Uterus (tissue), 4 donors: ENCODE measurements around the gene CLIC3. TPM values are rescaled to one million over a fixed set of nuclear protein-coding genes. Genes with fewer than 3 reads are reported as not detected.

ENCODE experiments used
- DNase-seq, 2 donors: peaks; one replicate each; pipeline ENCODE4 v3.0.0-alpha.2; 2019 to 2020
- H3K27ac ChIP-seq, 2 donors: fragments of 200-600 bp; sonication (generic); 1 replicate in 1 of 2; 2 replicates in 1 of 2; pipeline ENCODE4 v1.5.1; 2016 to 2018
- H3K27me3 ChIP-seq, 2 donors: fragments of 200-600 bp; sonication (generic); one replicate each; pipeline ENCODE4 v1.5.1; 2018 to 2019; ENCODE audit warnings: control low read depth in 1 of 2
- H3K36me3 ChIP-seq, 2 donors: fragments of 200-600 bp; sonication (generic); one replicate each; pipeline ENCODE4 v1.5.1; 2019; ENCODE audit warnings: control low read depth in 1 of 2
- H3K4me1 ChIP-seq, 2 donors: fragments of 200-600 bp; sonication (generic); one replicate each; pipeline ENCODE4 v1.5.1; 2018 to 2019; ENCODE audit warnings: control low read depth in 1 of 2
- H3K4me3 ChIP-seq, 2 donors: fragments of 200-600 bp; sonication (generic); 1 replicate in 1 of 2; 2 replicates in 1 of 2; pipeline ENCODE4 v1.5.1; 2018 to 2019; ENCODE audit warnings: mild to moderate bottlenecking in 1 of 2
- H3K9me3 ChIP-seq, 2 donors: fragments of 200-600 bp; sonication (generic); one replicate each; pipeline ENCODE4 v1.5.1; 2019; ENCODE audit warnings: control low read depth in 1 of 2
- POLR2A ChIP-seq, 2 donors: fragments of 450-650 bp; IDR thresholded peaks; one replicate each; pipeline ENCODE4 v1.6.1; 2016; ENCODE audit warnings: antibody characterized with exemption in 2 of 2, mild to moderate bottlenecking in 1 of 2, moderate library complexity in 1 of 2
- intact Hi-C: fragments of 100-400 bp; cut with DNase I; formaldehyde crosslinking; loops from one replicate; pipeline ENCODE4 v1.15.1; 2023; ENCODE audit warnings: low total_unique reads
- total RNA-seq, 4 donors: library from RNA; depleted of rRNA in 3 of 4; stranded (reverse); fragments of >200 nt in 3 of 4; gene quantifications; one replicate each; pipeline versions ENCODE4 v1.1.0 to v1.2.4, GENCODE V29; 2014 to 2023
- TF ChIP-seq, protein P1 (sequence below), 4 experiments: fragments of 200-600 bp in 2 of 4; fragments of 450-650 bp in 2 of 4; sonication (generic) in 2 of 4; IDR thresholded peaks; one replicate each; pipeline ENCODE4 v1.5.1; 2016 to 2019; ENCODE audit warnings: antibody characterized with exemption in 4 of 4, mild to moderate bottlenecking in 2 of 4, moderate library complexity in 1 of 4
- donor health status: DM: yes; HTN: yes; CAD: no.

The CLIC3 gene
- total RNA-seq, 4 donors from 2014 or later: 1.5 TPM; not detected in 2

DNA sequence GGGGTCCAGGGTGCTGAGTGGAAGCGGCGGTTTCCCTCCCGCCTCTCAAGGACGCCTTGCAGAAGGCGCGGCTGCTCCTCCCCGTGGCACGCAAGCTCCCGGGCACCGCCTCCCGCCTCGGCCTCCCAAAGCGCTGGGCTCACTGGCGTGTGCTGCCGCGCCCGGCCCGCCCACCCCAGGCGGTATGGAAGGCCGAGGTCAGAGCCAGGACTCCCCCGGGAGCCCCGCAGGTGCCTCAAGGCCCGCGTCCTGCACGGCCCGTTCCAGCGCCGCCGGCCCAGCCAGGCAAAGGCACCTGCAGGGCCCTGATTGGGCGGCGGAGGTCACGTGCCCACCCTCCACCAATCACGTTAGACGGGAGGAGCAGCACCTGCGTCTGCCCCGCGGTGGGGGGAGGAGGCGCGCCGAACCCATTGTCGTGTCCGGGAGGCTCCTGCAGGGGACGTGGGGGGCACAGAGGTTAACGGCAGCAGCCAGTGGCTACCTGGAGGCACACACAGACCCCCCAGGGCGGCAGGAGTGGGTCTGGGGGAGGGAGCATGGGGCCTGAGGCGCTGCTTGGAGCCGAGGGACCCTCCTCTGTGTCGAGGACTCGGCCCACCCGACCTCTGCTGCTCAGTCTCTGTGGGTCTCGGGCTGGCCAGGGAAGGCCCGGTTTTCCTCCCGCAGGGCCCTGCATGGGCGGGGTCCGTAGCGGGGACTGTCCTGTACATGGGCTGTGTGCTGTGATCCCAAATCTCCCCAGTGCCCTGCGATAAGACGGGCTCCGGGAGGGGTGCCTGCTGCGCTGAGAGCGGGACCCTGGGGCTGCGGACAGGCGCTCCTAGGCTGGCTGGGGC, 46.3 kb downstream of the CLIC3 start:
- Histone ChIP-seq H3K4me3 (peak overlapping the region; percentile 39 to 45), H3K9me3 (no peaks in the 10 kb centered on the region), H3K4me1 (no peaks in the 10 kb centered on the region), H3K27ac (peak overlapping the region; percentile 48 to 67), H3K27me3 (no peaks in the 10 kb centered on the region), H3K36me3 (no peaks in the 10 kb centered on the region)
- TF ChIP-seq, protein P1, sequence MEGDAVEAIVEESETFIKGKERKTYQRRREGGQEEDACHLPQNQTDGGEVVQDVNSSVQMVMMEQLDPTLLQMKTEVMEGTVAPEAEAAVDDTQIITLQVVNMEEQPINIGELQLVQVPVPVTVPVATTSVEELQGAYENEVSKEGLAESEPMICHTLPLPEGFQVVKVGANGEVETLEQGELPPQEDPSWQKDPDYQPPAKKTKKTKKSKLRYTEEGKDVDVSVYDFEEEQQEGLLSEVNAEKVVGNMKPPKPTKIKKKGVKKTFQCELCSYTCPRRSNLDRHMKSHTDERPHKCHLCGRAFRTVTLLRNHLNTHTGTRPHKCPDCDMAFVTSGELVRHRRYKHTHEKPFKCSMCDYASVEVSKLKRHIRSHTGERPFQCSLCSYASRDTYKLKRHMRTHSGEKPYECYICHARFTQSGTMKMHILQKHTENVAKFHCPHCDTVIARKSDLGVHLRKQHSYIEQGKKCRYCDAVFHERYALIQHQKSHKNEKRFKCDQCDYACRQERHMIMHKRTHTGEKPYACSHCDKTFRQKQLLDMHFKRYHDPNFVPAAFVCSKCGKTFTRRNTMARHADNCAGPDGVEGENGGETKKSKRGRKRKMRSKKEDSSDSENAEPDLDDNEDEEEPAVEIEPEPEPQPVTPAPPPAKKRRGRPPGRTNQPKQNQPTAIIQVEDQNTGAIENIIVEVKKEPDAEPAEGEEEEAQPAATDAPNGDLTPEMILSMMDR (IDR thresholded peaks at IDR 0.05): peak in 2 of 4 experiments; percentile 29 to 31
- TF ChIP-seq POLR2A (IDR thresholded peaks at IDR 0.05): peak; percentile 46 to 66
- DNase-seq: peak; percentile 89 to 92
- intact Hi-C loops: no loop called here

DNA sequence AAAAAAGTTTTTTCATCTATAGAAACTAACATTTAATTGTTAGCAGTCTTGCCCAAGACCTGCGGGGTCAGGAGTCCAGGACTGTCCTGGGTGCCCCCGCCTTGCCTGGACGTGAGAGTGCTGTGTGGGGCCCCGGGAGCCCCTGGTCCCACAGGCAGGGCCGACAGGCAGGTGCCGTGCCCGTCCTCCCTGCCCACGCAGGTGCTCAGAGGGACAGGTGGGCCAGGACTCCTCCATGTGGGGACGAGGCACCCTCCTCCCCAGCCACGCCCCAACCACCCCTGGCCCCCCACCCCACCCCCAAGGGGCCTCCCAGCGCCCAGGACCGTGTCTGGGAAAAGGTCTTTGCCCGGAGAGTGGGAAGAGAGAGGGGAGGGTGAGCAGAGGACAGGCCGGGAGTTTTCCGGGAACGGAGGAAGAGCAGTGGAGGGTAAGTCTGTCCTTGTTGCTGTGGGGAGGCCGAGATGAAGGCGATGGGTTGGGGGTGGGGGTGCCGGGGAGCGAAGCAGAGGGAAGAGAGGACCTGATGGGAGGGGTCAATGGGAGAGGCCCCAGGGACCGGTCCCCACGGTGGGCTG, 47.0 kb downstream of the CLIC3 start:
- intact Hi-C loops: no loop called here
- TF ChIP-seq, protein P1 (IDR thresholded peaks at IDR 0.05): no peak
- TF ChIP-seq POLR2A (IDR thresholded peaks at IDR 0.05): no peak
- Histone ChIP-seq H3K27ac (peak overlapping the region in 1 of 2 donors; percentile 67), H3K4me3 (peak overlapping the region; percentile 39 to 45), H3K27me3 (no peaks in the 10 kb centered on the region), H3K36me3 (no peaks in the 10 kb centered on the region), H3K4me1 (no peaks in the 10 kb centered on the region), H3K9me3 (no peaks in the 10 kb centered on the region)
- no peak for DNase-seq

DNA sequence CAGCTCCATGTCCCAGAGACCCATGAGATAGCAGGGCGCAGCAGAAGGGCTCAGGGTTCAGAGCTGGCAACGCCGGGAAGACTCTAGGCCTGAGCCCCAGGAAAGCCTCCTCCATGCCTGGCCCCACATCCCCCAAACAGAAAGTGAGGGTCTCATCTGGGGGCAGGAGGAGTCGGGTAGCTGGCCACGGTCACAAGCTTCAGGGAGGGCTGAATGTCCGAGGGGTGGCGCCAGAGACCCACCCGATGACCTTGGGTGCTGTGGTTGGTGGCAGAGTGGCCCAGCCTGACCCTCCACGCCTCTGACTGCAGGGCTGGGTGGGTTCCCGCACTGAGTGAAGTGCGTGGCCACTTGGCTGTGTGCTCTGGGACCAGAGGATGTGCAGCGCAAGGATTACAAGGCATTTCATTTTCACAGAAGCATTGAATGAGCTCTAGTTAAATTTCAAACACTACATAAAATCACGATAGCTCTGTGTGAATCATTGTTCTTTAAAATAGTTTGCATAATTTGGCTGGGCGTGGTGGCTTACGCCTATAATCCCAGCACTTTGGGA, 48.3 kb downstream of the CLIC3 start:
- TF ChIP-seq, protein P1 (IDR thresholded peaks at IDR 0.05): peak; percentile 20 to 55 (median 32)
- no peak for TF ChIP-seq POLR2A (IDR thresholded peaks at IDR 0.05)
- no peak overlapping the region for H3K4me3 ChIP-seq
- no peak overlapping the region for H3K27ac ChIP-seq
- intact Hi-C loops: no loop called here
- DNase-seq: no peak
- H3K4me1 ChIP-seq: peaks cover 0 to 7% of the 10 kb centered on the region in 2 donors
- no peaks in the 10 kb centered on the region for H3K36me3 ChIP-seq
- H3K9me3 ChIP-seq: no peaks in the 10 kb centered on the region
- H3K27me3 ChIP-seq: no peaks in the 10 kb centered on the region

DNA sequence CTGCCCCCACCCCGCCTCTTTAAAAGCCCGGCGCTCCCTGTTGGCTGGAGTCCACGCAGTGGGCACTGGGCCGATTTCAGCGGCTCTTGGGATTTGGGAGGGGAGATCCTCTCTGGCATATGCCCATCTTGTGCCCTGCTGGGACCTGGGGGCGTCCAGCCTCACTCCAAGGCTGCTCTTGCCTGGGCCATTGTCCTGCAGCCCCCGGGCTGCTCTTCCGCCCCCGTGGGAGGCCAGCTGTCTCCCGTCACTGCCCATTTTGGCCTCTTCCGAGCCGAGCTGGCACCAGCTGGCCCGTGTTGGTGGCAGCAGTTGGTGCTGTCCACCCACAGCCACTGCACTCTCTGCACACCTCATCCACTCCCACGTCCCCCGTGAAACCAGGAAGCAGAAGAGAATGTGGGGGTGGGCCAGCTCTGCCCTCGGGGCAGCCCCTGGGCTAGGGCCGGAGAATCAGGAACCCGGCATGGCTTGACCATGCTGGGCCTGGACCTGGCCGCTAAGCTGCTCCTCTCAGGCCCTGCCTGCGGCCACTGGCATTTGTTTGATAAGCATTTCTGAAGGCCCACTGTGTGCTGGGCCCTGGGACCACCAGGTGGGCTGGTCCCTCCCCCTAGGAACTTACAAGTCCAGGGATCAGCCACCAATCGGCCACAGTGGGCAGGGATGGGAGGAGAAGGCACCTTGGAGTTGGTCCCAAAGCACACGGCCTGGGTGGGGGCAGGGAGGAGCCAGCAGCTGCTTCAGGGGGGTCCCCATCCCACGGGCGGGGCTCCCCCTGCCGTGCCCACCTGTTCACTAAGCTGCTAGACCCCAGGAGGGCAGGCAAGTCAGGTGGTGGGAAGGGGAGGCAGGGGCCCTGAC, 49.1 kb downstream of the CLIC3 start:
- Histone ChIP-seq H3K36me3 (no peaks in the 10 kb centered on the region), H3K4me1 (peaks cover 0 to 9% of the 10 kb centered on the region in 2 donors), H3K27ac (no peak overlapping the region), H3K9me3 (no peaks in the 10 kb centered on the region), H3K27me3 (no peaks in the 10 kb centered on the region), H3K4me3 (no peak overlapping the region)
- DNase-seq: no peak
- TF ChIP-seq POLR2A (IDR thresholded peaks at IDR 0.05): no peak
- TF ChIP-seq, protein P1 (IDR thresholded peaks at IDR 0.05): no peak
- intact Hi-C loops: no loop called here
